HEK293T (cell line): ENCODE measurements around the gene MANEA.

ENCODE experiments used
- CTCF ChIA-PET: fragments of 350-600 bp; formaldehyde crosslinking; extraction: SDS; loops from one replicate; lab custom pipeline; 2021; ENCODE audit warnings: antibody characterized with exemption, inconsistent platforms; lab: Yijun Ruan, JAX
- POLR2A ChIA-PET: fragments of 350-600 bp; formaldehyde crosslinking; extraction: SDS; loops from one replicate; lab custom pipeline; 2020; ENCODE audit warnings: antibody characterized with exemption, inconsistent platforms; lab: Yijun Ruan, JAX
- DNase-seq: peaks from one replicate; pipeline ENCODE4 v3.0.0; 2012; ENCODE audit warnings: mixed read lengths; ENCODE audit errors: extremely low spot score
- ARNT ChIP-seq: fragments of 450-650 bp; IDR thresholded peaks from 2 replicates; pipeline ENCODE4 v1.6.1; 2017; ENCODE audit warnings: mild to moderate bottlenecking
- BHLHE40 ChIP-seq: fragments of 450-650 bp; IDR thresholded peaks from 2 replicates; pipeline ENCODE4 v1.6.1; 2016; ENCODE audit warnings: mild to moderate bottlenecking, moderate library complexity, borderline replicate concordance
- CTBP1 ChIP-seq: fragments of 450-650 bp; IDR thresholded peaks from 2 replicates; pipeline ENCODE4 v1.6.1; 2016; ENCODE audit warnings: borderline replicate concordance
- ELF4 ChIP-seq: fragments of 450-650 bp; IDR thresholded peaks from 2 replicates; pipeline ENCODE4 v1.6.1; 2017; ENCODE audit warnings: antibody characterized with exemption
- FOXA1 ChIP-seq: fragments of 450-650 bp; IDR thresholded peaks from 2 replicates; pipeline ENCODE4 v1.6.1; 2016; ENCODE audit warnings: mild to moderate bottlenecking
- FOXK2 ChIP-seq: fragments of 450-650 bp; IDR thresholded peaks from 2 replicates; pipeline ENCODE4 v1.6.1; 2016; ENCODE audit warnings: mild to moderate bottlenecking
- FOXM1 ChIP-seq: fragments of 450-650 bp; IDR thresholded peaks from 2 replicates; pipeline ENCODE4 v1.6.1; 2017; ENCODE audit warnings: mild to moderate bottlenecking, borderline replicate concordance
- HDGF ChIP-seq: fragments of 450-650 bp; IDR thresholded peaks from 2 replicates; pipeline ENCODE4 v1.6.1; 2017; ENCODE audit warnings: antibody characterized with exemption, borderline replicate concordance
- L3MBTL2 ChIP-seq: fragments of 450-650 bp; conservative IDR thresholded peaks from 2 replicates; pipeline ENCODE4 v1.6.1; 2016; ENCODE audit warnings: mild to moderate bottlenecking
- LEF1 ChIP-seq: fragments of 450-650 bp; IDR thresholded peaks from 2 replicates; pipeline ENCODE4 v1.6.1; 2017; ENCODE audit warnings: mild to moderate bottlenecking, borderline replicate concordance
- NFRKB ChIP-seq: fragments of 450-650 bp; IDR thresholded peaks from 2 replicates; pipeline ENCODE4 v1.6.1; 2016; ENCODE audit warnings: mild to moderate bottlenecking, moderate library complexity
- SP1 ChIP-seq: fragments of 450-650 bp; IDR thresholded peaks from 2 replicates; pipeline ENCODE4 v1.6.1; 2017
- SUZ12 ChIP-seq: fragments of 450-650 bp; IDR thresholded peaks from 2 replicates; pipeline ENCODE4 v1.6.1; 2016; ENCODE audit warnings: mild to moderate bottlenecking
- TARDBP ChIP-seq: fragments of 450-650 bp; IDR thresholded peaks from 2 replicates; pipeline ENCODE4 v1.6.1; 2016
- ZNF384 ChIP-seq: fragments of 450-650 bp; IDR thresholded peaks from 2 replicates; pipeline ENCODE4 v1.6.1; 2016
- TF ChIP-seq, protein P1 (sequence below): fragments of 450-650 bp; IDR thresholded peaks from 2 replicates; pipeline ENCODE4 v1.6.1; 2016

Gene MANEA

DNA sequence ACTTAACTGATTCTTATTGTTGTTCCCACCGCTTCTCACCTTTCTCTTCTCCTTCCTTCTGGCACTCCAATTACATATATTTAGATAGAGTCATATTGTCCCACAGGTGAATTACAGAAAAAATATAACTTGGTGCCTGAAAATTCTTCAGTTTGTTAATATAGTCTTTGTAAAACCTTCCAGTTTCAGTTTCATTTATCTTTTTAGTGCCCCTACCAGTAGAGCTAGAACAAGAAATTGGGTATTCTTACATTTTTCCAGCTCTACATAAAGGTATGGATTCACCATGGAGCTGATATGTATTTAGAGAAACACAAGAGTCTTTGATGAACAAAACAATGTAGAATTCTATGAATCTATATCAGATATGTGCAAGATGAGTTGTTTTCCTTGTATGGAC is 10.7 kb downstream of the MANEA start:
- ChIA-PET CTCF (no interaction called here), POLR2A (interaction anchor here (1.3 kb wide), 1 partner anchor 10 kb away, joined by 4 read pairs; no protein-coding TSS in a partner anchor)
- no peak for DNase-seq
- TF ChIP-seq TARDBP = no peak
- no peak for TF ChIP-seq SP1
- no peak for TF ChIP-seq L3MBTL2
- no peak for TF ChIP-seq LEF1
- TF ChIP-seq SUZ12 = no peak
- no peak for TF ChIP-seq NFRKB
- no peak for TF ChIP-seq ARNT
- no peak for TF ChIP-seq ELF4
- no peak for TF ChIP-seq FOXK2
- no peak for TF ChIP-seq FOXM1
- TF ChIP-seq CTBP1 = no peak
- TF ChIP-seq ZNF384 = no peak
- no peak for TF ChIP-seq FOXA1

DNA sequence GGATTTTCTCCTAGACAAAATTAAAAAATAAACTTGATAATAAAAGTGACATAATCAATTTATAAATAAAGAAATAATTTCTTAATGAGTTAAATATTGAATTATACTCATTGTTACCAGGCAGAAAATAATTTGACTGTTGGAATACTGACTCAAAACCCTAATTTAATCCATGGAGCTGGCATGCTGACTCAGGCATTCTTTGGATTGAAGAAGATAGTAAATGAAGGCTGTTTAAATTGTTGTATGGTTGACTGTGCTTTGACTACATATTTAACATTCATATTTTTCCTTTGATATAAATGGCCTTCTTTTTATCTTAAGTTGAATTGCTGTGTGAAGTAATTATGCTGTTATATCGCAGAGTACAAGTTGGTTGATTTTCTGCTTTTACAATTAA is 11.7 kb downstream of the MANEA start:
- ChIA-PET CTCF (no interaction called here), POLR2A (no interaction called here)
- DNase-seq = no peak
- no peak for TF ChIP-seq SUZ12
- TF ChIP-seq FOXK2 = no peak
- no peak for TF ChIP-seq NFRKB
- TF ChIP-seq CTBP1 = no peak
- no peak for TF ChIP-seq ARNT
- no peak for TF ChIP-seq HDGF
- no peak for TF ChIP-seq TARDBP
- no peak for TF ChIP-seq ZNF384
- no peak for TF ChIP-seq ELF4
- no peak for TF ChIP-seq BHLHE40
- TF ChIP-seq FOXM1 = no peak

DNA sequence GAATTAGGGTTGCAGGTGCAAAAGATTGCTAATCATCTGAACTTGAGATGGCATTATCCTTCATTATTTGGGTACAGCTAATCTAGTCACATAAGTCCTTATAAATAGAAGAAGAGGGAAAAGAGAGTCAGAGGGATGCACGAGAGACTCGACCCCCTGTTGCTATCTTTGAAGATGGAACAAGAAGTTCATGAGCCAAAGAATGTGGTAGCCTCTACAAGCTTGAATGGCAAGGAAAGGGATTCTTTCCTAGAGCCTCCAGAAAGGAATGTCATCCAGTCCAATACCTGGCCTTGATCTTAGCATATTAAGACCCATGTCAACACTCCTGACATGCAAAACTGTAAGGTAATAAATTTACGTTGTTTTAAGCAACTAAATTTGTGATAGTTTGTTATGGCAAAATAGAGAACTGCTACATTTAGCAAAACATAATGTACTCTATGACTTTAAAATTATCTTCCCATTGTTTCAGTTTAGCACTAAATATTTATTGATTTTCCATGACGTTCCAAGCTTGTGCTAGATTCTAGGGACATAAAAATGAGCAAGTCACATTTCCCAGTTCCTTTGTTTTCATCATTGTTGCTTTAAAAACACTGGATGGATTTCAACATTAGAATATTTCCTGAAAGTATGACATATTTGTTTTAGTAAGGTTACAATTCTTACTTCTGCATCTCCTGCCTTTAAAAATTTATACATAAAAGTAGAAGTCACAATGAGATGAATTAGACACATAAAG is 12.7 kb downstream of the MANEA start:
- CTCF ChIA-PET = no interaction called here
- DNase-seq = no peak
- POLR2A ChIA-PET = no interaction called here
- TF ChIP-seq ELF4 (no peak), LEF1 (no peak), BHLHE40 (no peak), HDGF (no peak), TARDBP (no peak), SUZ12 (no peak), L3MBTL2 (no peak), FOXK2 (no peak), CTBP1 (no peak)
- TF ChIP-seq, protein P1, sequence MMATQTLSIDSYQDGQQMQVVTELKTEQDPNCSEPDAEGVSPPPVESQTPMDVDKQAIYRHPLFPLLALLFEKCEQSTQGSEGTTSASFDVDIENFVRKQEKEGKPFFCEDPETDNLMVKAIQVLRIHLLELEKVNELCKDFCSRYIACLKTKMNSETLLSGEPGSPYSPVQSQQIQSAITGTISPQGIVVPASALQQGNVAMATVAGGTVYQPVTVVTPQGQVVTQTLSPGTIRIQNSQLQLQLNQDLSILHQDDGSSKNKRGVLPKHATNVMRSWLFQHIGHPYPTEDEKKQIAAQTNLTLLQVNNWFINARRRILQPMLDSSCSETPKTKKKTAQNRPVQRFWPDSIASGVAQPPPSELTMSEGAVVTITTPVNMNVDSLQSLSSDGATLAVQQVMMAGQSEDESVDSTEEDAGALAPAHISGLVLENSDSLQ = no peak

DNA sequence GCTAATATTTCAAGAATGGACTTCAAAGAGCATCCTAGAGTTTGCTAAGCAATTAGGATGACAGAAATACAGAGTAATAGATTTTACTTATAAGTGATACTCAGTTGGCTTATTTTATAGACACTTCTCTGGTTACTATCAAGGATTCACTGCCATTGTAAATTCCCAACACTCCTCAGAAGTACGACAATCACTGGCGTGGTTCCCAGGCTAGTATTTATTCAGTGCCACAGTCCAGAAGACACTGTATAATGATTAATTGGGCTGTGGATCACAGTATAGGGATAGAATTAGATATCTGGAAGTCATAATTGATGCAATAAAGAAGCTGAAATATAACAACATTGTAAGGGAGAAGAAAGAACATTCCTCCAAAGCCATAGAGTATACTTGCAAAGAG is 15.7 kb downstream of the MANEA start:
- CTCF ChIA-PET = no interaction called here
- POLR2A ChIA-PET = no interaction called here
- no peak for DNase-seq
- TF ChIP-seq, protein P1 = no peak

- TF ChIP-seq HDGF (no peak), LEF1 (no peak), ARNT (no peak), L3MBTL2 (no peak), SP1 (no peak), CTBP1 (no peak), ZNF384 (no peak), BHLHE40 (no peak), SUZ12 (no peak), FOXK2 (no peak), NFRKB (no peak), ELF4 (no peak), FOXM1 (no peak), TARDBP (no peak), FOXA1 (no peak)
- TF ChIP-seq, protein P1 = no peak
- POLR2A ChIA-PET = no interaction called here
- no peak for DNase-seq
- CTCF ChIA-PET = no interaction called here
Measured at GRCh38 chr6:95596021-95596420, 18.7 kb downstream of the MANEA start.

- POLR2A ChIA-PET = no interaction called here
- no peak for TF ChIP-seq ARNT
- TF ChIP-seq, protein P1 = peak; percentile 23; the same call in 1 of the 2 replicates
- CTCF ChIA-PET = no interaction called here
- no peak for DNase-seq
Measured at GRCh38 chr6:95599706-95600105, 22.4 kb downstream of the MANEA start.
